Esophagus muscularis mucosa (tissue), 4 donors: ENCODE data around the gene PLA2G4F. TPM values are rescaled to one million over a fixed set of nuclear protein-coding genes. Genes with fewer than 3 reads are reported as not detected.
A peak's percentile ranks its signal among the peaks of the same experiment; 100 is the strongest.

ENCODE experiments used
- DNase-seq: peaks from one replicate; pipeline ENCODE4 v3.0.0-alpha.2; 2017; ENCODE audit errors: extremely low spot score
- H3K27ac ChIP-seq, 4 donors: fragments of 200-600 bp; sonication (generic); replicated peaks in 1 of 4; 1 replicate in 3 of 4; 2 replicates in 1 of 4; pipeline ENCODE4 v1.5.1; 2016 to 2019; ENCODE audit warnings: mild to moderate bottlenecking in 1 of 4
- H3K27me3 ChIP-seq, 4 donors: fragments of 200-600 bp; sonication (generic); one replicate each; pipeline versions ENCODE4 v1.5.1 to v1.6.0; 2016 to 2019
- H3K36me3 ChIP-seq, 4 donors: fragments of 200-600 bp; sonication (generic); one replicate each; pipeline ENCODE4 v1.5.1; 2016 to 2019
- H3K4me1 ChIP-seq, 4 donors: fragments of 200-600 bp; sonication (generic); one replicate each; pipeline ENCODE4 v1.5.1; 2016 to 2019
- H3K4me3 ChIP-seq, 4 donors: fragments of 200-600 bp; sonication (generic); 1 replicate in 2 of 4; 2 replicates in 2 of 4; pipeline ENCODE4 v1.5.1; 2016 to 2019; ENCODE audit warnings: mild to moderate bottlenecking in 4 of 4, moderate library complexity in 1 of 4
- H3K9me3 ChIP-seq, 4 donors: fragments of 200-600 bp; sonication (generic); 1 replicate in 3 of 4; 2 replicates in 1 of 4; pipeline ENCODE4 v1.5.1; 2016 to 2019
- EP300 ChIP-seq: sonication (generic); formaldehyde crosslinking; IDR thresholded peaks from one replicate; pipeline ENCODE4 v1.6.1; 2017; ENCODE audit warnings: antibody characterized with exemption
- POLR2A ChIP-seq: fragments of 450-650 bp; IDR thresholded peaks from one replicate; pipeline ENCODE4 v1.6.1; 2017; ENCODE audit warnings: antibody characterized with exemption, moderate library complexity, mild to moderate bottlenecking, low read depth
- POLR2AphosphoS5 ChIP-seq, 2 donors: sonication (generic); formaldehyde crosslinking; IDR thresholded peaks; one replicate each; pipeline ENCODE4 v1.6.1; 2017; ENCODE audit warnings: antibody characterized with exemption in 2 of 2
- WGBS: methylation state at CpG from one replicate; pipeline ENCODE4 v1.1.5; 2018; 5-methylcytosine and 5-hydroxymethylcytosine counted together
- intact Hi-C: fragments of 100-400 bp; cut with DNase I; formaldehyde crosslinking; loops from one replicate; pipeline ENCODE4 v1.15.1; 2023
- total RNA-seq, 4 donors: library from RNA; depleted of rRNA; stranded (reverse); fragments of >200 nt; gene quantifications; one replicate each; pipeline versions ENCODE4 v1.1.0 to v1.2.1, GENCODE V29; 2016
- TF ChIP-seq, protein P1 (sequence below), 3 experiments: fragments of 200-600 bp in 2 of 3; fragments of 450-650 bp in 1 of 3; sonication (generic) in 2 of 3; IDR thresholded peaks; one replicate each; pipeline ENCODE4 v1.5.1; 2017 to 2019; ENCODE audit warnings: antibody characterized with exemption in 3 of 3, mild to moderate bottlenecking in 2 of 3, moderate library complexity in 1 of 3

PLA2G4F gene
- total RNA-seq, 4 donors from 2014 or later = 0.11 TPM; not detected in 3

DNA sequence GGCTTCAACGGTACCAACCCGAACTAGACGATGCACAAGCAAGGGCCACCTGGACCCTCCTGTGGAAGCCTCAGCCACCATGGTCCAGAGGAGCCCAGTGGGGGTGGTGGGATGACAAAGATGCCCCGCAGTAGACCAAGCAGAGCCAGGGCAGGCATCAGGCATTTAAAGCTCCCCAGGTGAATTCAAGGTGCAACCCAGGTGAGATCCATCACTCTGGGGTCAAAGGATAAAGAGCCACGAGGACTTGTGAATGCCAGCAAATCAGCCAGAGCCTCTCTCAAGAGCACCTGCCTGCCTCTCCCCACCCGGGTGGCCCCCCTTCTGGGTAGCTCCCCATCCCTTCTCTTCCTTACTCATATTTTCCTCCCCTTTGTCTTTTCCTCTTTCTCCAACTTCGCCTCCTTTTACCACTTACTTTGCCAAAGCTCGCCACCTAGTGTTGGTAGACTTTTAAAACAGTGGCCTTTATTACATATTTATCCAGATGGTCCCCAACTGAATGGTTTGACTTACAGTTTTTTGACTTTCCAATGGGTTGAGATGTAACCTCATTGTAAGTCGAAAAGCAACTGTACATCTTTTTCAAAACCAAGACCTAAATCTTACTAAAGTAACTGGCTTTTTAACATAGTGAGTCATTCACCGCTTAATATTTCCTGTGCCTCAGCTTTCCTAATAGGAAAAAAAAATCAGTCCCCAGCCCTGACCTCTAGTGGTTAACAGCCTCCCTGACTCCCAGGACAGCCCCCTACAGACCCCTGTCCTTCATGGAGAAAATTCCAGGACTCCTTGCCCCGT, 18.8 kb downstream of the PLA2G4F start:
- H3K9me3 ChIP-seq = no peaks in the 10 kb centered on the region
- intact Hi-C loops = loop anchor here (2.0 kb wide), 1 partner anchor 149 kb away; no protein-coding TSS in a partner anchor
- DNase-seq = no peak
- H3K4me1 ChIP-seq = no peaks in the 10 kb centered on the region
- H3K27ac ChIP-seq = no peak overlapping the region
- H3K36me3 ChIP-seq = no peaks in the 10 kb centered on the region
- TF ChIP-seq, protein P1, sequence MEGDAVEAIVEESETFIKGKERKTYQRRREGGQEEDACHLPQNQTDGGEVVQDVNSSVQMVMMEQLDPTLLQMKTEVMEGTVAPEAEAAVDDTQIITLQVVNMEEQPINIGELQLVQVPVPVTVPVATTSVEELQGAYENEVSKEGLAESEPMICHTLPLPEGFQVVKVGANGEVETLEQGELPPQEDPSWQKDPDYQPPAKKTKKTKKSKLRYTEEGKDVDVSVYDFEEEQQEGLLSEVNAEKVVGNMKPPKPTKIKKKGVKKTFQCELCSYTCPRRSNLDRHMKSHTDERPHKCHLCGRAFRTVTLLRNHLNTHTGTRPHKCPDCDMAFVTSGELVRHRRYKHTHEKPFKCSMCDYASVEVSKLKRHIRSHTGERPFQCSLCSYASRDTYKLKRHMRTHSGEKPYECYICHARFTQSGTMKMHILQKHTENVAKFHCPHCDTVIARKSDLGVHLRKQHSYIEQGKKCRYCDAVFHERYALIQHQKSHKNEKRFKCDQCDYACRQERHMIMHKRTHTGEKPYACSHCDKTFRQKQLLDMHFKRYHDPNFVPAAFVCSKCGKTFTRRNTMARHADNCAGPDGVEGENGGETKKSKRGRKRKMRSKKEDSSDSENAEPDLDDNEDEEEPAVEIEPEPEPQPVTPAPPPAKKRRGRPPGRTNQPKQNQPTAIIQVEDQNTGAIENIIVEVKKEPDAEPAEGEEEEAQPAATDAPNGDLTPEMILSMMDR (IDR thresholded peaks at IDR 0.05) = peak; percentile 28 to 55 (median 48)
- TF ChIP-seq EP300 = no peak
- WGBS = 52% methylated on average over 11 of the region's 11 CpGs
- H3K27me3 ChIP-seq = no peaks in the 10 kb centered on the region
- H3K4me3 ChIP-seq = no peak overlapping the region

DNA sequence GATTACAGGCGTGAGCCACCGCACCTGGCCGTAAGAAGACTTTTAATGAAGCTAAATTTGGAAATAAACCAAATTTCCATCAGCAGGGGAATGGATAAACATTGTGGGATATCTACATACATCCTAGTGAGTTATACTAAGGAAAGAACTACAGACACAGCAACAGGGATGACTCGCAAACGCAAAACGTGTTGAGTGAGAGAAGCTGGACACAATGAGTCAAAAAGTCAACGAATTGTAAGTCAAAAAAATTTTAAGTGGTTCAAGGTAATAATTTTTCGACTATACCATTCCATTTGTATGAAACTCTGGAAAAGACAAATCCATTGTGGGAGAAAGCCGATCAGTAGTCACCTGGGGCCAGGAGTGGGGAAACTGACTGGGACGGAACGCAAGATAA, 19.9 kb downstream of the PLA2G4F start:
- no peak overlapping the region for H3K27ac ChIP-seq
- no peaks in the 10 kb centered on the region for H3K9me3 ChIP-seq
- 84% methylated on average over 11 of the region's 11 CpGs for WGBS
- no peak overlapping the region for H3K4me3 ChIP-seq
- intact Hi-C loops = loop anchor here (2.0 kb wide), 1 partner anchor 148 kb away; no protein-coding TSS in a partner anchor
- no peaks in the 10 kb centered on the region for H3K4me1 ChIP-seq
- no peaks in the 10 kb centered on the region for H3K36me3 ChIP-seq
- no peak for DNase-seq
- H3K27me3 ChIP-seq = no peaks in the 10 kb centered on the region
- TF ChIP-seq, protein P1 (IDR thresholded peaks at IDR 0.05) = no peak
- TF ChIP-seq EP300 (no peak), POLR2AphosphoS5 (IDR thresholded peaks at IDR 0.05) (no peak), POLR2A (no peak)

DNA sequence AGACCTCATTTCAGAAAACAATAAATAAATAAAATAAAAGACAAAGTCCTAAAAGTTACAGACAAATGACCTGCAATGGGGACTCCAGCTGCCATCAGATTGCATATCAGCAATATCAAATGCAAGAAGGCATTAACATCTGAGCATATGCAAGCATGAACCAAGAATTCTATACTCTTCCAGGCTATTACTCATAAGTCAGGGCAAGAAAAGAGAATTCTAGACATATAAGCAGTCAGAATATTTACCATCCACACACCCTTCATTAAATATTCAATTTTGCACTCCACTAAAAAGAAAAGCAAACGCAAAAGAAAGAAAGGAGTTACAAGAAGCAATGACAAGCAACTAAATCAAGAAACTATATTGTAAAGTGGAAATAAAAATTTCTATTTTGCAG, 21.1 kb downstream of the PLA2G4F start:
- Histone ChIP-seq H3K27me3 (peaks cover 0 to 9% (median 0%) of the 10 kb centered on the region in 4 donors), H3K4me1 (no peaks in the 10 kb centered on the region), H3K9me3 (no peaks in the 10 kb centered on the region), H3K36me3 (no peaks in the 10 kb centered on the region), H3K27ac (no peak overlapping the region), H3K4me3 (no peak overlapping the region)
- 100% methylated on average over 1 of the region's 1 CpG for WGBS
- intact Hi-C loops = no loop called here
- DNase-seq = no peak
- TF ChIP-seq POLR2A (no peak), POLR2AphosphoS5 (IDR thresholded peaks at IDR 0.05) (no peak), EP300 (no peak)
- TF ChIP-seq, protein P1 (IDR thresholded peaks at IDR 0.05) = no peak

DNA sequence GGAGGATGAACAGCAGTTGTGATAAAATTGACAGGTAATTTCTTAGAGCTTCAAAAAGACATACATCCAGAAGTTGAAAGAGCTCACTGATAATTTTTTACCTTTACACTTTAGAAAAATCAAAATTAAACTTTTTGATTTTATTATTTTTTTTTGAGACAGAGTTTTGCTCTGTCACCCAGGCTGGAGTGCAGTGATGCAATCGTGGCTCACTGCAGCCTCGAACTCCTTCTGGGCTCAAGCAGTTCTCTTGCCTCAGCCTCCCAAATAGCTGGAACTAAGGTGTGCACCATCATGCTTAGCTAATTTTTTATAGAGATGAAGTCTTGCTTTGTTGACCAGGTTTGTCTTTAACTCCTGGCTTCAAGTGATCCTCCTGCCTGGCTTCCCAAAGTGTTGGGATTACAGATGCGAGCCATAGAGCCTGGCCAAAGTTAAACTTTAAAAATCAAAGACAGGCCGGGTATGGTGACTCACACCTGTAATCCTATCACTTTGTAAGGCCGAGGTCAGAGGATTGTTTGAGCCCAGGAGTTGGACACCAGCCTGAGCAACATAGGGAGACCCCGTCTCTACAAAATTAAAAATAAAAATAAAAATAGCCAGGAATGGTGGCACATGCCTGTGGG, 21.7 kb downstream of the PLA2G4F start:
- DNase-seq = peak; percentile 87
- H3K4me1 ChIP-seq = no peaks in the 10 kb centered on the region
- H3K4me3 ChIP-seq = no peak overlapping the region
- 89% methylated on average over 6 of the region's 6 CpGs for WGBS
- intact Hi-C loops = no loop called here
- H3K27me3 ChIP-seq = peaks cover 0 to 12% (median 0%) of the 10 kb centered on the region in 4 donors
- H3K27ac ChIP-seq = no peak overlapping the region
- H3K9me3 ChIP-seq = no peaks in the 10 kb centered on the region
- TF ChIP-seq, protein P1 (IDR thresholded peaks at IDR 0.05) = no peak
- TF ChIP-seq EP300 (no peak), POLR2AphosphoS5 (IDR thresholded peaks at IDR 0.05) (no peak), POLR2A (no peak)
- no peaks in the 10 kb centered on the region for H3K36me3 ChIP-seq
